GM18867 (cell line): Measurements from ENCODE around the gene RAP1A.
"Not testable (repeated sequence)": the region's sequence is repeated elsewhere in the genome, so short reads cannot be mapped to it uniquely, and the experiment has no call there.

ENCODE experiments used
- ATAC-seq: cut with Tn5 transposase; IDR thresholded peaks from one replicate; pipeline ENCODE4 v1.9.1; 2021; ENCODE audit warnings: mild to moderate bottlenecking, moderate library complexity; ENCODE audit not compliant: unreplicated experiment

RAP1A gene

GRCh38 chr1:111596499-111596898, 23.1 kb upstream of the RAP1A start:
- ATAC-seq: no peak

GRCh38 chr1:111597426-111597825, 22.2 kb upstream of the RAP1A start:
- no peak for ATAC-seq

GRCh38 chr1:111598544-111598943, 21.0 kb upstream of the RAP1A start:
- no peak for ATAC-seq

DNA sequence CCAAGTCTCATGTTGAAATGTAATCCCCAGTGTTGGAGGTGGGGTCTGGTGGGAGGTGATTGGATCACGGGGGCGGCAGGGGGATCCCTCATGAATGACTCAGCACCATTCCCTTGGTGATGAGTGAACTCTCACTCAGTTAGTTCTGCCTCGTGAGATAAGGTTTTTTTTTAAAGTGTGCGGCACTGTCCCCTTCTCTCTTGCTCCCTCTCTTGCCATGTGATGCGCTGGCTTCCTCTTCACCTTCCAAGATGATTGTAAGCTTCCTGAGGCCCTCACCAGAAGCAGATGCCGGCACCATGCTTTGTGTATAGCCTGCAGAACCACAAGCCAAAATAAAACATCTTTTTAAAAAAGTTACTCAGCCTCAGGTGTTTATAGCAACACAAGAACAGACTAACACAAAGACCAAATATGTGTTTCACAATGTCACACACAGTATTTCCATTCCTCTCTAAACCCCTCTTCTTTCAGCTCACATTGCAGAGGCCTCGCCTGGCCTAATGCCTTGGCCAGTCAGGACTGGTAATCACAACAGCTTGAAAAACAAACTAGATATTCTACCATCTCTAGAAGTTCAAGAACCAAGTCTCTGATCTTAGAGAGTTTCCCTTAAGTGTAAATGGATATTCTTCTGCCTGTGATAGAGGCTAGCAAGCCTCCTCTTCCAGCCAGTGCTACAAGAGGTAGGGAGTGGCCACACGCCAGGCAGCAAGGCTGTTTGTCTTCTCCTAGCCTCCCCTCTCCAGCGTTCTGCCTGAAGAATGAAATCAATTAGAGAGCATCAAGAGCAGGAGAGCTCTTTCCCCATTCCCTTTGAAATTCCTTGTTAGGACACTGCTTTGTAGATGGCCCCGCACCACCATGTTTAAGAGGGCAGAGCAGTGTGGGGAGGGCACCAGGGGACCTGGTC, 19.6 kb upstream of the RAP1A start:
- ATAC-seq: peak; percentile 5

- peak; percentile 51 for ATAC-seq
Observed at GRCh38 chr1:111600886-111601386, 18.7 kb upstream of the RAP1A start.

DNA sequence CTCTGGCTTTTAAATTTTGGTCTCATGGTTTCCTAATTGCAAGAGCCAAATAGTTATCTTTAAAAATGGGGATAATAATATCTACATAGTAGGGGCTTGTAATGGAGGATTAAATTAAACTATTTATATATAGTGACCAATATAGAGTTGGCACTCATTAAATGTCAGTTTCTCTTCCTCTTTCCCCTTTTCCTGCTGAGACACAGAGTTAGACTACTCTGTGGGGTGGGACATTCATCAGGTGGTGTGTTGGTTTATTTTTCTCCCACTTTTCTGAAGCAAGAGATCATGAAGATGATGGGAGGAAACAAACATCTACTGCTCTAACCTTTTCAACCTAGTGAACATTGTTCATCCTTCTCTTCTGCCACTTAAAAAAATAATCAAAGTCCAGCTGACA, 17.3 kb upstream of the RAP1A start:
- no peak for ATAC-seq

DNA sequence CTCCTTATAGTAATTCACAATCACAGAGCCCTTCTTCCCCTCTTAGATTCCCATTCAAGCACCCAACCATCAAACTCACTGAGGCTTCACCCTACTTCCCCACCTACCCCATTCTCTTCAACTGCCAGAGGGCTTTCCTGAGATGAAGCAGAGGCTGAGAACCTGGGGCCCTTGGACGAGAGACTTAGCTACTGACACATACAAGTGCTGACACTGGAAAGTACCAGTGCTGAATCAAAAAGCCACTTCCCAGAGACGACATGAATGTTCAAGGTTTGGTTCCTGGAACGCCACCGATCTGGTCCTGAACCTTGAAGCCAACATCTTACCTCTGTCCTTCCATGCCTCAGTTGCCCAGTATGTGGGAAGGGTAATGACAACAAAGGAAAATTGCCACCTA, 16.6 kb upstream of the RAP1A start:
- ATAC-seq: no peak

DNA sequence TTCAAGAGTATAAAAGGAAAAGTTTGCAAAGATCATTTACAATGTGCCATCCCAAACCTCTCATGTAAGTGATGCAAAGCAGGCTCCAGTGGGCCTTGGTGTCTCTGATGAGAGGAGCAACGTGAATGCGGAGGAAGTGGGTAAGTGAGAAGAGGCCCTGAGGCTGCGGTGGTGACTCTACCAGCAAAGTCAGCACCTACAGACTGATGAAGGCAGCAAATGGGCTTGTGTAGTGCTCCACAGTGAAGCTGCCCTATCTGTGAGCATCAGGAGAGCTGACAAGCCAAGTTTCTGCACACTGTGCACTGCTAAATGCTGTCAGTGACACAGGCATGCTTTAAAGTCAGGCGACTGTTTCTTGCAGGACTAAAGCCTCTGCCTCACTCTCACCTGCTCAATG, 15.6 kb upstream of the RAP1A start:
- ATAC-seq: peak; percentile 50

- ATAC-seq: no peak
Observed at GRCh38 chr1:111604931-111605330, 14.7 kb upstream of the RAP1A start.

DNA sequence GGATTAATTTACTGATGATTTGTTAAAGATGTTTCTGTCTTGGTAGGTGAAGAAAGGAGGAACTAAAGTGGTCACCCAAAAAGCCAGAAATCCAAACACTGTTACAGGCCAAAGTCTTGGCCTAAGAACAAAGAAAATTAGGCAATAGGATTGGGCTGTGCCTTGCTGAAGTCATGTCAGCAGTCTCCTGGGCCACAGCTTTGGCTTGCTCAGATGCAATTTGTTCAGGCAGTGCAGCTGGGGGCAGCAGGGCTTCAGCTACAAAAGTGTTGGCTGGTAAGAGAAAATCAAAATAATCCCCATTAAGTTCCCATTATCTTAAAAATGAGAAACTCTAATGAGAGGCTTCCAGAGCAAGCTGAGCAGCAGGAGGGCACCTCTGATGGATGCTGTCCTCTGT, 14.0 kb upstream of the RAP1A start:
- no peak for ATAC-seq

GRCh38 chr1:111606457-111607215, 13.0 kb upstream of the RAP1A start:
- not testable (repeated sequence) for ATAC-seq

GRCh38 chr1:111608528-111608927, 11.1 kb upstream of the RAP1A start:
- not testable (repeated sequence) for ATAC-seq

GRCh38 chr1:111611986-111612385, 7.6 kb upstream of the RAP1A start:
- ATAC-seq: no peak

GRCh38 chr1:111615870-111616715, 3.5 kb upstream of the RAP1A start:
- ATAC-seq: peak; percentile 40

DNA sequence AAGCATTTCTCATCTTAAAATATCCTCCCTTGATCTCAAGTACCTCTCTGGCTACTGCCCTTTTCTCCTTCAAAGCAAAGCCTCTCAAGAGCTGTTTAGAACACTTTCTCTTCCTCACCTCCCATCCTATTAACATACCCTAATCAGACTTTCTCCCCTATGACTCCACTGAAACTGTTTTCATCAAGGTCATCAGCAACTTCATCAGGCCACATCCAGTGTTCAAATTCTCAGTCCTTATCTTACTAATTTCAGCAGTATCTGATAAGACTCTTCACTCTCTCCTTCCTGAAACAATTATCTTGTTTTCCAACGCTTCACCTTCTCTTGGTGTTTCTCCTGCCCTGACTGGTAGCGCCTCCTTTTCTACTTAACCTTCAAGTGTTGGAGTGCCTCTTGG, 1.5 kb upstream of the RAP1A start:
- no peak for ATAC-seq

GRCh38 chr1:111618961-111619634, 491 bp upstream of the RAP1A start:
- peak; percentile 6 for ATAC-seq

GRCh38 chr1:111620441-111620971, 917 bp downstream of the RAP1A start:
- ATAC-seq: no peak

- no peak for ATAC-seq
Observed at GRCh38 chr1:111621050-111621449, 1.5 kb downstream of the RAP1A start.

GRCh38 chr1:111622166-111622565, 2.6 kb downstream of the RAP1A start:
- no peak for ATAC-seq

DNA sequence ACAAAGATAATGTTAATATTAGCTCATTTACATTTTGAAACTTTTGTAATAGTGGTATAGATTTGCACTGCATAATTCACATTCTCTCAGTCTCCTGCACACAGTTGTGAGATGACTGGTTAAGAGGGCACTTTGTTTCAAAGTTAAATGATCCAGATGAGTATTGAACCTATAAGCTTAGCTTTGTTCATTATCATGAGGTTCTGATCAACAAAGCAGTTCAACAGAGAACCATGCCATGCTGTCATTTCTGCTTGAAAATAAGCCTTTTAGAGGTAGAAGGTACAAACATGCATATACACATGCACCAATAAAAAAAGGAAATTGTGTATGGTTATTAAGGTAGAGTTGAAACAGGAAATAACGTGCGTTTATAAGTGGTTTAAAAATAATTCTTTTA, 4.8 kb downstream of the RAP1A start:
- ATAC-seq: peak; percentile 26
